Articular chondrocyte of knee joint (primary cell): Measurements from ENCODE around the gene CNPY2. TPM values are rescaled to one million over a fixed set of nuclear protein-coding genes. Genes with fewer than 3 reads are reported as not detected.

ENCODE experiments used
- small RNA-seq: library from RNA; depleted of rRNA; stranded (forward); fragments of <200 nt; gene quantifications from one replicate; pipeline ENCODE3, GENCODE V24; 2012
- total RNA-seq: library from RNA; depleted of rRNA; stranded (reverse); fragments of >200 nt; gene quantifications from 2 replicates; pipeline ENCODE4 v1.2.3, GENCODE V29; 2012

CNPY2 gene
- total RNA-seq, result 83.3 and 97.1 TPM in 2 replicates

GRCh38 chr12:56315622-56316473 is at the start of gene CNPY2:
TSS of gene CNPY2 (minus strand) at chr12:56315988. CDS start at chr12:56315217, 771 bp downstream.

GRCh38 chr12:56362130-56363059 is 46.6 kb upstream of the CNPY2 start, which contains the start of gene APOF:
TSS of gene APOF (minus strand) at chr12:56362857. CDS start at chr12:56362745, 112 bp downstream.

GRCh38 chr12:56359851-56360767 is 44.3 kb upstream of the CNPY2 start, which contains the start of gene STAT2:
TSS of gene STAT2 (minus strand) at chr12:56360107. CDS start at chr12:56356571, 3,536 bp downstream.

GRCh38 chr12:56338308-56339157 is 22.7 kb upstream of the CNPY2 start, which contains the start of gene IL23A:
TSS of gene IL23A (plus strand) at chr12:56338884. CDS start at chr12:56339045, 161 bp downstream.

GRCh38 chr12:56333679-56334489 is 18.1 kb upstream of the CNPY2 start, which contains the start of gene PAN2:
TSS of gene PAN2 (minus strand) at chr12:56334000. CDS start at chr12:56333094, 906 bp downstream.

GRCh38 chr12:56299853-56300643 is 15.7 kb downstream of the CNPY2 start, which contains the start of gene CS:
TSS of gene CS (minus strand) at chr12:56300330. CDS start at chr12:56300201, 129 bp downstream.

GRCh38 chr12:56266693-56267442 is 48.9 kb downstream of the CNPY2 start, which contains the start of gene COQ10A:
TSS of gene COQ10A (plus strand) at chr12:56266942. CDS start at chr12:56267119, 177 bp downstream.

Small RNAs within 50 kb of the gene (small RNA-seq; reads per million reads assigned to genes)
- gene RNU7-40P, result not detected

Other genes starting within 250 kb of the CNPY2 start
- gene ERBB3, start 235.8 kb downstream of the CNPY2 start, total RNA-seq, result 0.65 and 0.91 TPM in 2 replicates
- gene PA2G4, start 211.4 kb downstream of the CNPY2 start, total RNA-seq, result 95.9 and 100 TPM in 2 replicates
- gene RPL41, start 199.4 kb downstream of the CNPY2 start, total RNA-seq, result 1,970 and 2,516 TPM in 2 replicates
- 5.7 and 7.4 TPM in 2 replicates for gene ZC3H10, start 197.7 kb downstream of the CNPY2 start, total RNA-seq
- 212 and 228 TPM in 2 replicates for gene ESYT1, start 187.7 kb downstream of the CNPY2 start, total RNA-seq
- gene MYL6B, start 163.4 kb downstream of the CNPY2 start, total RNA-seq, result 59.9 and 62.3 TPM in 2 replicates
- gene MYL6, start 157.6 kb downstream of the CNPY2 start, total RNA-seq, result 1,601 and 1,692 TPM in 2 replicates
- 56.1 and 59.6 TPM in 2 replicates for gene SMARCC2, start 126.5 kb downstream of the CNPY2 start, total RNA-seq
- gene RNF41, start 94.1 kb downstream of the CNPY2 start, total RNA-seq, result 74.9 and 77.1 TPM in 2 replicates
- gene NABP2, start 91.6 kb downstream of the CNPY2 start, total RNA-seq, result 24.3 and 25.3 TPM in 2 replicates
- gene SLC39A5, start 85.9 kb downstream of the CNPY2 start, total RNA-seq, result not detected in 2 replicates
- 18.7 and 18.8 TPM in 2 replicates for gene ANKRD52, start 57.6 kb downstream of the CNPY2 start, total RNA-seq
- 13.2 and 14.4 TPM in 2 replicates for gene COQ10A, start 49.0 kb downstream of the CNPY2 start, total RNA-seq
- gene CS, start 15.7 kb downstream of the CNPY2 start, total RNA-seq, result 98.2 and 115 TPM in 2 replicates
- gene PAN2, start 18.0 kb upstream of the CNPY2 start, total RNA-seq, result 17.4 and 23.3 TPM in 2 replicates
- gene IL23A, start 22.9 kb upstream of the CNPY2 start, total RNA-seq, result not detected in 2 replicates
- gene STAT2, start 44.1 kb upstream of the CNPY2 start, total RNA-seq, result 398 and 486 TPM in 2 replicates
- not detected in 2 replicates for gene APOF, start 46.9 kb upstream of the CNPY2 start, total RNA-seq
- 4.6 and 4.8 TPM in 2 replicates for gene TIMELESS, start 133.4 kb upstream of the CNPY2 start, total RNA-seq
- 0.26 TPM in 1 of 2 replicates, not detected in the other for gene MIP, start 138.7 kb upstream of the CNPY2 start, total RNA-seq
- gene SPRYD4, start 152.6 kb upstream of the CNPY2 start, total RNA-seq, result 2.1 and 2.6 TPM in 2 replicates
- gene GLS2, start 172.2 kb upstream of the CNPY2 start, total RNA-seq, result not detected in 2 replicates
- gene RBMS2, start 205.8 kb upstream of the CNPY2 start, total RNA-seq, result 40.6 and 47.0 TPM in 2 replicates